ENCODE results near the gene E2F6.
A peak's percentile ranks its signal among the peaks of the same experiment; 100 is the strongest.

The E2F6 gene

DNA sequence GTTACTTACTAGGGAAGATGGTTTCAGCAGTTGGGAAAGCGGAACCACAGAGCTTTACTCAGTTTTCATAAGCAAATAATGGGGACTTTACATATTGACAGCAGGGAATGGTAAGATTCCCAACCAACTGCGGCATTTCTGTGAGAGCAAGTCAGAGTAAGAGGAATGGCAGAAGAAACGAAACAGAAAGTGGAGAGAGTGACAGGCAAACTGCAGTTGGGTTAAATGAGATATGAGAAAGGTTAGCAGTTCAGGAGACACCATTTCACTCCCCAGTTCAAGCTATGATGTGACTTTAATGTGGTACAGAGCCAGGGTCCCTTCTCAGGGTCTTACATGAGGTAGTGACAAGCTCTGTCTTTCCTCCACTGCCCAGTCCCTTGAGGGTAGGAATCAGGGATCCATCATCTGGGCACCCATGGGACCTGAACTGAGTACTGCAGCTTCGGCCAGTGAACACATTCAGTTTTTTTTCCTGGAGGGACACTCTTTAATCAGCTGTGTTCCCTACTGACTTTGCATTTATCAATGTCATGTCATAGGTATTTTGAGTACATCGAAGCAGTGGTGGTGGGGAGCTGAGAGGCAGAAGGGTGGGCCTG is 34.8 kb upstream of the E2F6 start:
- Mint-ChIP-seq H3K4me3 (no peak overlapping the region), H3K27me3 (peaks cover 5% of the 10 kb centered on the region), H3K4me1 (ENCODE audit: low read depth) (no peaks in the 10 kb centered on the region), H3K36me3 (peaks cover 2% of the 10 kb centered on the region), H3K27ac (no peak overlapping the region), H3K9me3 (ENCODE audit: low read depth) (peaks cover 4% of the 10 kb centered on the region)

- H3K4me3 Mint-ChIP-seq = no peak overlapping the region
- peaks cover 2% of the 10 kb centered on the region for H3K36me3 Mint-ChIP-seq
- H3K4me1 Mint-ChIP-seq (ENCODE audit: low read depth) = no peaks in the 10 kb centered on the region
- peaks cover 7% of the 10 kb centered on the region for H3K27me3 Mint-ChIP-seq
- H3K9me3 Mint-ChIP-seq (ENCODE audit: low read depth) = peaks cover 4% of the 10 kb centered on the region
- no peak overlapping the region for H3K27ac Mint-ChIP-seq
Measured at GRCh38 chr2:11499081-11499743, 33.3 kb upstream of the E2F6 start.

DNA sequence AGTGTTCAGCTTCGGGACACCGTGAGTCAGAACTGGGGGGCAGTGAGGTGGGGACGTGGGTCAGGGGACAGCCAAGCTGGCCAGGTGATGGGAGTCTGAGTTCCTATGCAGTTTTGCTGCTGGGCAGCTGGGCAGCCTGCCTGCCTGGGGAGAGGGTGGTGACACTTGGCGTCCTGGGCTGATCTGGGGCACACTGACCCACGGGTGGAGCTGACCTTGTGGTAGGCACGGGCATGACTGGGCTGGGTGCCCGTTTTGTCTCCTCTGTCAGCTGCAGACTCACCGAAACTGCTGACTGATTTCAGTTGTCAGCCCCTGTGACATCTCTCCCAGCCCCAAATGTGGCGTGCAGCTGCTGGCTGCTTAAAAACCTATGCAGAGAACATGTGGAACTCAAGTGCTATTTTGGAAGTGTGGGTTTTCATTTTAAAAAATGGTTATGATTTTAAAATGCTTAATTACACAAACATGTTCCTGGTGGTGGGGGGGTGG is 32.6 kb upstream of the E2F6 start:
- H3K27me3 Mint-ChIP-seq = peaks cover 7% of the 10 kb centered on the region
- H3K4me1 Mint-ChIP-seq (ENCODE audit: low read depth) = no peaks in the 10 kb centered on the region
- H3K9me3 Mint-ChIP-seq (ENCODE audit: low read depth) = peaks cover 4% of the 10 kb centered on the region
- H3K36me3 Mint-ChIP-seq = no peaks in the 10 kb centered on the region
- no peak overlapping the region for H3K27ac Mint-ChIP-seq
- H3K4me3 Mint-ChIP-seq = no peak overlapping the region

DNA sequence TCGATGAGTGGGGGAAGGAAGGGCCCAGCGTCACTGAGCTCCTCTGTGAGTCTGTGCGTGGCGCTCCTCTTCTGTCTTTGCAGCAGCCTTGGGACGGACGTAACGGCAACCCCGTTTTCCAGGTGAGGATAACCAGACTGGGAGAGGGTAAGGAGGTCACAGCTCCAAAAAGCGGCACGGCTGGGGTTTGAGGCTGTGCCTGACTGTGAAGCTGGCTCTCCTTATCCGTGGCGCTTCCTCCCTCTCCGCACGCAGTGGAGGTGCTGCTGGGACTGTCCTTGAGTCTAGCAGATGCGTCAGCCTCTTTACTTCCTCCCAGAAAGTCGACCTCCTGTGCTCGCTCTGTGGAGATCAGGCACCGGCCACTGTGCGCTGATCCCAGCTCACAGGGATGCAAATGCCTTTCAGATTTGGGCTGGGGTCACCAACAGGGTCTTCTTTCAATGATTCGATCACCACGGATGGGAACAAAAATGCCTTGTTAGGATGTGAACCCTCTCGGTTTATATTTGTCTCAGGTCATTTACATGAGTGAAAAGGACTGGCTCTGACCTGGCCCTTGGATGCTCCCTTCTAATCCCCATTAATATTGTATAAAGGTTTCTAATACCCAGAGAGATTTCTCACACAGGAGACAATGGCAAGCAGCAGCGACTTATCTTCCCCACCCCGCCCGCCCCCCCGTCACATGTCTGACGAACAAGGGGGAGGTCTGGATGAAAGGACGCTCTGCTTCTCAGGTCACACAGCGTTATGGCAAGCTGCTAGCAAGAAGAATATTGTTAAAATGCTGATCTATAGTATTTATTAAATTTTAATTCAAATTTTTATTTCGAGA is 30.1 kb upstream of the E2F6 start:
- Mint-ChIP-seq H3K4me3 (no peak overlapping the region), H3K36me3 (no peaks in the 10 kb centered on the region), H3K27me3 (peaks cover 5% of the 10 kb centered on the region), H3K4me1 (ENCODE audit: low read depth) (no peaks in the 10 kb centered on the region), H3K27ac (no peak overlapping the region), H3K9me3 (ENCODE audit: low read depth) (no peaks in the 10 kb centered on the region)

DNA sequence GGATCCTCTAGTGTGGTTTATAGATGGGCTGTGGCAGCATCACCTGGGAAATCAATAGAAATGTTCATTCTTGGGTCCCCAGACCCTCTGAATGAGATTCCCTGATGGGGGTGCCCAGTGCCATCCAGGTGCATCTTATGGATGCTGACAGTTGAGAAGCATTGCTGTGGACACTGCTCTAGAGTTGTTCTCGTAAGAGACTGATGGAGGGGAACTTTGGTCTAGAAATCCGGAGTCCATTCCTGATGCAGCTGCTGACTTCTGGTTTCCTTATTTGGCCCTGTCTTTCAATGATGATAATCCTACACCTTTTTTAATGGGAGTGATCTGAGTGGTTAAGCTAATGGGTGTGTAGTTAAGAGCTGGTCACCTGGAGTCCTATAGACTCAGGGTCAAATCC is 28.3 kb upstream of the E2F6 start:
- Mint-ChIP-seq H3K4me3 (no peak overlapping the region), H3K27ac (no peak overlapping the region), H3K27me3 (peaks cover 5% of the 10 kb centered on the region), H3K9me3 (ENCODE audit: low read depth) (peaks cover 5% of the 10 kb centered on the region), H3K4me1 (ENCODE audit: low read depth) (no peaks in the 10 kb centered on the region), H3K36me3 (peaks cover 3% of the 10 kb centered on the region)

- Mint-ChIP-seq H3K4me3 (no peak overlapping the region), H3K27ac (no peak overlapping the region), H3K4me1 (ENCODE audit: low read depth) (no peaks in the 10 kb centered on the region), H3K36me3 (peaks cover 3% of the 10 kb centered on the region), H3K27me3 (peaks cover 5% of the 10 kb centered on the region), H3K9me3 (ENCODE audit: low read depth) (peaks cover 5% of the 10 kb centered on the region)
Measured at GRCh38 chr2:11493282-11493681, 27.3 kb upstream of the E2F6 start.

- Mint-ChIP-seq H3K4me3 (no peak overlapping the region), H3K9me3 (ENCODE audit: low read depth) (peaks cover 5% of the 10 kb centered on the region), H3K4me1 (ENCODE audit: low read depth) (no peaks in the 10 kb centered on the region)
Measured at GRCh38 chr2:11492720-11493119, 26.8 kb upstream of the E2F6 start.

DNA sequence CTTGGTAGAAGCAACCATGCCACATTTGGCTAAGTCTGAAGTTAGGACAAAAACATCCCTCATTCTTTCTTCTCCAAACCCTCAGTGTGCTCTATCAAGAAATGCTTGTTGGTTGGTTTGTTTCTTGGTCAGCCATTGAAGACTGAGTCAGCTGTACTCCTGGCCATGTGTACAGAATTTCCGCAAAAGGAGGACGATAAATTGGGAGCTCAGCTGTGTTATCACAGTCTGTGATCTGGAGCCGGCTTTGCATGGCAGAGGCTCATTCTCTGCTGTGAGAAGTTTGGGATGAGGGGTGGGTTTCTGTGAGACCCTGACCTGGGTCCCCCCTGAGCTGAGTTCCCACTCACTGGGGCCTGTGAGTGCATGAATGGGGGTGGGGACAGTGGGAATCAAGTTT is 26.3 kb upstream of the E2F6 start:
- Mint-ChIP-seq H3K4me1 (ENCODE audit: low read depth) (no peaks in the 10 kb centered on the region), H3K36me3 (peaks cover 3% of the 10 kb centered on the region), H3K9me3 (ENCODE audit: low read depth) (peaks cover 5% of the 10 kb centered on the region), H3K4me3 (no peak overlapping the region), H3K27me3 (peaks cover 6% of the 10 kb centered on the region), H3K27ac (no peak overlapping the region)

More at GRCh38 chr2:11492720-11493119, 26.8 kb upstream of the E2F6 start:
- peaks cover 5% of the 10 kb centered on the region for H3K27me3 Mint-ChIP-seq
- peaks cover 3% of the 10 kb centered on the region for H3K36me3 Mint-ChIP-seq
- no peak overlapping the region for H3K27ac Mint-ChIP-seq

GRCh38 chr2:11491348-11491933 is 25.5 kb upstream of the E2F6 start:
- Mint-ChIP-seq H3K4me1 (ENCODE audit: low read depth) (no peaks in the 10 kb centered on the region), H3K27me3 (peaks cover 9% of the 10 kb centered on the region), H3K4me3 (no peak overlapping the region), H3K9me3 (ENCODE audit: low read depth) (peaks cover 5% of the 10 kb centered on the region), H3K36me3 (peaks cover 3% of the 10 kb centered on the region), H3K27ac (no peak overlapping the region)

- H3K36me3 Mint-ChIP-seq = peaks cover 3% of the 10 kb centered on the region
- no peaks in the 10 kb centered on the region for H3K4me1 Mint-ChIP-seq (ENCODE audit: low read depth)
- no peak overlapping the region for H3K27ac Mint-ChIP-seq
- H3K4me3 Mint-ChIP-seq = no peak overlapping the region
- peaks cover 16% of the 10 kb centered on the region for H3K27me3 Mint-ChIP-seq
- H3K9me3 Mint-ChIP-seq (ENCODE audit: low read depth) = peaks cover 5% of the 10 kb centered on the region
Measured at GRCh38 chr2:11490194-11490593, 24.2 kb upstream of the E2F6 start.

DNA sequence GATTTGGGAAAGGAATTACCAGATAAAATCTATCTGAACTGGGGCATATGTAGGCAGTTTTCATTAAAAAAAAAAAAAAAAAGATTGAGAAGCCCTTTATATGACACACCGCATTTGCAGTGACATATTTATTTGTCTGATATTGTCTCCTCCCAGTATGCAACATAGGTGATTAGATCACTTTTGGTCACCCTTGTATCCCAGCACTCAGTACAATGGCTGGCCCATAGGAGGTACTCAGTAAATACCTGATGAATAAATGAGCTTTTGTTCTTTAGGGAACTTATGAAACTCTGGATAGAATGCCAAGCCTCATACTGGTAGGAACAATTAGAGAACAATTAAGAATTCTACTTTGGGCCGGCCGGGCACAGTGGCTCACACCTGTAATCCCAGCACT is 22.8 kb upstream of the E2F6 start:
- Mint-ChIP-seq H3K4me1 (ENCODE audit: low read depth) (no peaks in the 10 kb centered on the region), H3K27me3 (peaks cover 21% of the 10 kb centered on the region), H3K36me3 (peaks cover 3% of the 10 kb centered on the region), H3K4me3 (no peak overlapping the region), H3K9me3 (ENCODE audit: low read depth) (peaks cover 5% of the 10 kb centered on the region), H3K27ac (no peak overlapping the region)

GRCh38 chr2:11483806-11484617 is 18.1 kb upstream of the E2F6 start:
- no peak overlapping the region for H3K27ac Mint-ChIP-seq
- H3K4me3 Mint-ChIP-seq = peak overlapping the region; percentile 87
- H3K36me3 Mint-ChIP-seq = peaks cover 4% of the 10 kb centered on the region
- no peaks in the 10 kb centered on the region for H3K9me3 Mint-ChIP-seq (ENCODE audit: low read depth)
- peaks cover 5% of the 10 kb centered on the region for H3K4me1 Mint-ChIP-seq (ENCODE audit: low read depth)
- peaks cover 34% of the 10 kb centered on the region for H3K27me3 Mint-ChIP-seq

GRCh38 chr2:11482473-11483035 is 16.6 kb upstream of the E2F6 start:
- peaks cover 35% of the 10 kb centered on the region for H3K27me3 Mint-ChIP-seq
- H3K27ac Mint-ChIP-seq = no peak overlapping the region
- no peaks in the 10 kb centered on the region for H3K9me3 Mint-ChIP-seq (ENCODE audit: low read depth)
- no peak overlapping the region for H3K4me3 Mint-ChIP-seq
- H3K4me1 Mint-ChIP-seq (ENCODE audit: low read depth) = peaks cover 5% of the 10 kb centered on the region
- H3K36me3 Mint-ChIP-seq = peaks cover 4% of the 10 kb centered on the region
